Tibial nerve (tissue), 4 donors: ENCODE data around the gene UBE2E2. TPM values are rescaled to one million over a fixed set of nuclear protein-coding genes. Genes with fewer than 3 reads are reported as not detected.

Experiments used
- DNase-seq, 2 donors: peaks; one replicate each; pipeline ENCODE4 v3.0.0-alpha.2; 2019; ENCODE audit warnings: low spot score in 2 of 2
- H3K27ac ChIP-seq, 4 donors: fragments of 200-600 bp; sonication (generic) in 3 of 4; one replicate each; pipeline ENCODE4 v1.5.1; 2017 to 2019; ENCODE audit warnings: mild to moderate bottlenecking in 1 of 4
- H3K27me3 ChIP-seq, 2 donors: fragments of 200-600 bp; sonication (generic) in 1 of 2; one replicate each; pipeline versions ENCODE4 v1.5.1 to v1.6.0; 2017 to 2019
- H3K36me3 ChIP-seq, 3 donors: fragments of 200-600 bp; sonication (generic); one replicate each; pipeline ENCODE4 v1.5.1; 2018 to 2019
- H3K4me1 ChIP-seq, 4 donors: fragments of 200-600 bp; sonication (generic) in 3 of 4; one replicate each; pipeline ENCODE4 v1.5.1; 2017 to 2019
- H3K4me3 ChIP-seq, 4 donors: fragments of 200-600 bp; sonication (generic) in 3 of 4; one replicate each; pipeline ENCODE4 v1.5.1; 2017 to 2019; ENCODE audit warnings: mild to moderate bottlenecking in 1 of 4, moderate library complexity in 1 of 4
- H3K9me3 ChIP-seq, 4 donors: fragments of 200-600 bp; sonication (generic) in 3 of 4; one replicate each; pipeline ENCODE4 v1.5.1; 2017 to 2019
- EP300 ChIP-seq, 2 donors: sonication (generic); formaldehyde crosslinking; IDR thresholded peaks; one replicate each; pipeline ENCODE4 v1.6.1; 2017; ENCODE audit warnings: antibody characterized with exemption in 2 of 2, mild to moderate bottlenecking in 1 of 2
- POLR2A ChIP-seq, 2 donors: fragments of 450-650 bp; IDR thresholded peaks; one replicate each; pipeline ENCODE4 v1.6.1; 2017; ENCODE audit warnings: antibody characterized with exemption in 2 of 2, mild to moderate bottlenecking in 2 of 2, moderate library complexity in 2 of 2
- WGBS, 2 donors: methylation state at CpG; one replicate each; pipeline ENCODE4 v1.1.5; 2018; 5-methylcytosine and 5-hydroxymethylcytosine counted together
- total RNA-seq, 4 donors: library from RNA; depleted of rRNA; stranded (reverse); fragments of >200 nt; gene quantifications; one replicate each; pipeline ENCODE4 v1.1.0, GENCODE V29; 2016
- TF ChIP-seq, protein P1 (sequence below), 5 experiments: fragments of 200-600 bp in 3 of 5; fragments of 450-650 bp in 2 of 5; sonication (generic) in 3 of 5; IDR thresholded peaks; one replicate each; pipeline ENCODE4 v1.5.1; 2016 to 2019; ENCODE audit warnings: antibody characterized with exemption in 5 of 5, mild to moderate bottlenecking in 3 of 5, moderate library complexity in 2 of 5

Gene UBE2E2
- total RNA-seq, 4 donors from 2014 or later = 67.1 to 222 (median 130) TPM

DNA sequence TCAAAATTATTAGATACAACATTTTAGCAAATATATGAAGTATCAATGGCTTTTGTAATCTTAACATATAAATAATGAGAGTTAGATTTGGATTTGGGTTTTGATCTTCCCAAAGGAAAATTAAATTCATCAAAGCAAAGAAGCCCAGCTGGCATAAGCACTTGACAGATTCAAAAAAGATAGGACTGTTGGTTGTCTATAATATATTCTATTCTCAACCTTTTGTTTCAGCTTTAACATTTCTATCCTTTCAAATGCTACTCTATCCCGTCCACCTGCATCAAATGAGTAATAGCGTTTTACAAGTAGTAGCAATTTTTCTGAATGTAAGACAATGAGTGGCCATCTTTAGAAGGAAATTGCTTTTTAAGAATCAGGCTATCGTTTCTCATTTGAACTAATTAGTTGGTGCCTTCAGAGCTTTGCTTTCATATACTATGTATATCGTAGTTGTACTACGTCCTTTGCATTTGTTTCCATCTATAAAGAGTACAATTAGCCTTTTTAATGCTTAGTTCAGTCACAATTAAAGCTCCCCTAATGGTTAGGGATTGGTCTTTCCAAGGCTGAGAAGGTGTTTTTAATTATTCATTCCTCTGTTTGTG is 278.0 kb downstream of the UBE2E2 start:
- WGBS, 2 donors = 83 to 88% methylated on average over 5 of the region's 5 CpGs
- Histone ChIP-seq H3K27ac (no peak overlapping the region), H3K4me3 (no peak overlapping the region), H3K4me1 (peaks cover 0 to 3% (median 0%) of the 10 kb centered on the region in 4 donors), H3K9me3 (peaks cover 0 to 21% (median 0%) of the 10 kb centered on the region in 4 donors), H3K36me3 (peaks cover 0 to 20% (median 0%) of the 10 kb centered on the region in 3 donors), H3K27me3 (no peaks in the 10 kb centered on the region)
- DNase-seq = no peak
- TF ChIP-seq, protein P1, sequence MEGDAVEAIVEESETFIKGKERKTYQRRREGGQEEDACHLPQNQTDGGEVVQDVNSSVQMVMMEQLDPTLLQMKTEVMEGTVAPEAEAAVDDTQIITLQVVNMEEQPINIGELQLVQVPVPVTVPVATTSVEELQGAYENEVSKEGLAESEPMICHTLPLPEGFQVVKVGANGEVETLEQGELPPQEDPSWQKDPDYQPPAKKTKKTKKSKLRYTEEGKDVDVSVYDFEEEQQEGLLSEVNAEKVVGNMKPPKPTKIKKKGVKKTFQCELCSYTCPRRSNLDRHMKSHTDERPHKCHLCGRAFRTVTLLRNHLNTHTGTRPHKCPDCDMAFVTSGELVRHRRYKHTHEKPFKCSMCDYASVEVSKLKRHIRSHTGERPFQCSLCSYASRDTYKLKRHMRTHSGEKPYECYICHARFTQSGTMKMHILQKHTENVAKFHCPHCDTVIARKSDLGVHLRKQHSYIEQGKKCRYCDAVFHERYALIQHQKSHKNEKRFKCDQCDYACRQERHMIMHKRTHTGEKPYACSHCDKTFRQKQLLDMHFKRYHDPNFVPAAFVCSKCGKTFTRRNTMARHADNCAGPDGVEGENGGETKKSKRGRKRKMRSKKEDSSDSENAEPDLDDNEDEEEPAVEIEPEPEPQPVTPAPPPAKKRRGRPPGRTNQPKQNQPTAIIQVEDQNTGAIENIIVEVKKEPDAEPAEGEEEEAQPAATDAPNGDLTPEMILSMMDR (IDR thresholded peaks at IDR 0.05) = no peak
- TF ChIP-seq POLR2A (IDR thresholded peaks at IDR 0.05) (no peak), EP300 (IDR thresholded peaks at IDR 0.05) (no peak)

DNA sequence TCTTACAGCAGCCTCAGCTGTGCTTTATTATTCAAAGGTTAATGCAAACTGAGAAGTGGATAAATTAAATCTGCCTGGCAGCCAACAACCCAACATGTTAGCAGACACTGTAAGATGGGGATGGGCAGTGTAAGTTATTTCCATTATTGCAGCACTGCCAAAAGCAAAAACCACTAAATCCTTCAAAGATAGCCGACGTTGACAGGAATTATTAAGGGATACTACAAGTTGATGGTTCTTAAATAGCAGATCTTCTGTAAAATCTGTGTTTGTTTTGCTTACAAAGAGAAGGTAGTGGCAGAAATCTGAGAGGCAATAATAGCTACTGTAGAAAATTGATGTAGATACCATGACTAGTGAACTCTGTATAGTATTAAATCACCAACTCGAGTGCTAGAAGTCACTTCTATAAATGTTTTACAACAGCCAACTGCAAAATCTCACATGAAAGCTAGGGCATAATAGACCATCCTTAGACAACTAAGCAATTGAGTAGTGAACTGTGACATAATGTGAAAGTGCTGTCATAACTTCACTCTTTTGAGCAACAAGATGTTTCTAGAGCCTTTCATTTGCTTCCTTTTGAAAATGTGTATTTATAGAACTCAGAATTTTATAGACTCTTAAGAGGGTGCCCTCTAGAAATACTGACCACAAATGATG is 278.6 kb downstream of the UBE2E2 start:
- H3K27me3 ChIP-seq = no peaks in the 10 kb centered on the region
- peaks cover 0 to 26% (median 0%) of the 10 kb centered on the region in 3 donors for H3K36me3 ChIP-seq
- H3K9me3 ChIP-seq = peaks cover 0 to 23% (median 0%) of the 10 kb centered on the region in 4 donors
- no peak overlapping the region for H3K27ac ChIP-seq
- no peak overlapping the region for H3K4me3 ChIP-seq
- DNase-seq = no peak
- TF ChIP-seq POLR2A (IDR thresholded peaks at IDR 0.05) (no peak), EP300 (IDR thresholded peaks at IDR 0.05) (no peak)
- TF ChIP-seq, protein P1 (IDR thresholded peaks at IDR 0.05) = no peak
- 35 to 48% methylated on average over 3 of the region's 3 CpGs for WGBS, 2 donors
- H3K4me1 ChIP-seq = peaks cover 0 to 3% (median 0%) of the 10 kb centered on the region in 4 donors

DNA sequence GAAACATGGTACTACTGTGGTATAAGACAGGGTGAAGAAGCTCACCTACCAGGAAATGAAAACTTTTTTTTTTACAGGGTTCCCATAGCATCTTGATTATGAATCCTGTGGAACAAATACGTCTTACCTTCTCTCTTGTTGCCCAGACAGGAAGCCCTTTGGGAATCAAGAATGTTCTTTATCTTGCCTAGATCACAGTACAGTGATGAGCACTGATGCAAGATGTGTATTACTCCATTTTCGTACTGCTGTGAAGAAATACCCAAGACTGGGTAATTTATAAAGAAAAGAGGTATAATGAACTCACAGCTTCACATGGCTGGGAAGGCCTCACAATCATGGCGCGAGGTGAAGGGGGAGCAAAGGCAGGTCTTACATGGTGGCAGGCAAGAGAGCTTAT is 281.3 kb downstream of the UBE2E2 start:
- peaks cover 0 to 26% (median 0%) of the 10 kb centered on the region in 3 donors for H3K36me3 ChIP-seq
- no peak for TF ChIP-seq POLR2A (IDR thresholded peaks at IDR 0.05)
- TF ChIP-seq EP300 (IDR thresholded peaks at IDR 0.05) = no peak
- TF ChIP-seq, protein P1 (IDR thresholded peaks at IDR 0.05) = no peak
- H3K9me3 ChIP-seq = peaks cover 0 to 15% (median 0%) of the 10 kb centered on the region in 4 donors
- no peak for DNase-seq
- WGBS, 2 donors = 82 to 95% methylated on average over 4 of the region's 4 CpGs
- H3K4me3 ChIP-seq = no peak overlapping the region
- no peaks in the 10 kb centered on the region for H3K27me3 ChIP-seq
- peaks cover 0 to 5% (median 0%) of the 10 kb centered on the region in 4 donors for H3K4me1 ChIP-seq
- no peak overlapping the region for H3K27ac ChIP-seq

DNA sequence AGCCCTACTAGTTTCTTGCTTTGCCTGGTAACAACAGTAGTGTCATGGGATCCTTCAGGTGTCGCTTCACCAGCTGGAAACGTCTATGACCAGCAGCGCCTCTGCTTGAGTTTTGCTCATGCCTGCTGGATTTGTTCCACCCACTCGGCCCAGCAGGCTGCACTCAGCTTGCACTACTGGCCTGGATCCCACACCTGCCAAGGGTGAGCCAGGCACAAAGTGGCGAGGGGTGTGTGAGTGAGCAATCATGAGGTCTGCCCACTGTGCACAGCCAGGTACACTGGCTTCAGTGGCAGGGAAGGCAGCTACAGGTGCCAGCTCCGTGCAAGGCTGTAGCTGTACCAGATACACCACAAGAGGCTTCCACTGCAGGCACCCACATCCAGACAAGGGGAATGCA is 282.8 kb downstream of the UBE2E2 start:
- H3K4me3 ChIP-seq = no peak overlapping the region
- peaks cover 0 to 16% (median 0%) of the 10 kb centered on the region in 4 donors for H3K4me1 ChIP-seq
- DNase-seq = no peak
- no peaks in the 10 kb centered on the region for H3K27me3 ChIP-seq
- H3K27ac ChIP-seq = no peak overlapping the region
- WGBS, 2 donors = 96 to 97% methylated on average over 6 of the region's 6 CpGs
- TF ChIP-seq POLR2A (IDR thresholded peaks at IDR 0.05) = no peak
- TF ChIP-seq EP300 (IDR thresholded peaks at IDR 0.05) = no peak
- TF ChIP-seq, protein P1 (IDR thresholded peaks at IDR 0.05) = no peak
- H3K9me3 ChIP-seq = peaks cover 0 to 6% (median 0%) of the 10 kb centered on the region in 4 donors
- H3K36me3 ChIP-seq = peaks cover 0 to 17% (median 0%) of the 10 kb centered on the region in 3 donors

DNA sequence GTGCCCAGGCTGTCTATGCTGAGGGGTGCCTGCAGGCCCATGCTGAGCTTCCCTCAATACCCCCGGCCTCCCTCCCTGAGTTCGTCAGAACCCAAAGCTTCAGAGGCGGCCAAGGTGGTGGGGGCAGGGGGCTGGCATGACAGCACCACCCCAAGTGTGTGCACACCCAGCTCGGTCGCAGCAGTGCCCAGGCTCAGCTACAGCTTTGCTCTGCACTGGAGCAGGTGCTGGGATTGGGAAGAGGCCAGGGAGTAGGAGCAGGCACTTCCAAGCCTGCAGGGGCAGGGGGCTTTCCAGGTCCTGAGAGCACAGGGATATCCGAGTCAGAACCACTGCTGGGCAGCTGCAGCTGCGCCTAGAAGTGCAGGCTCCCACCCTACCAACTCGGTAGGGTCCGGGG is 283.9 kb downstream of the UBE2E2 start:
- H3K36me3 ChIP-seq = peaks cover 0 to 17% (median 0%) of the 10 kb centered on the region in 3 donors
- no peak for TF ChIP-seq POLR2A (IDR thresholded peaks at IDR 0.05)
- TF ChIP-seq, protein P1 (IDR thresholded peaks at IDR 0.05) = no peak
- no peak for TF ChIP-seq EP300 (IDR thresholded peaks at IDR 0.05)
- DNase-seq = no peak
- no peaks in the 10 kb centered on the region for H3K27me3 ChIP-seq
- peaks cover 0 to 6% (median 0%) of the 10 kb centered on the region in 4 donors for H3K9me3 ChIP-seq
- no peak overlapping the region for H3K27ac ChIP-seq
- 94 to 96% methylated on average over 6 to 8 of the region's 9 CpGs for WGBS, 2 donors
- peaks cover 0 to 22% (median 0%) of the 10 kb centered on the region in 4 donors for H3K4me1 ChIP-seq
- H3K4me3 ChIP-seq = no peak overlapping the region
